Left ventricle myocardium inferior (tissue), 1 donor: ENCODE data around the gene ALG2. TPM values are rescaled to one million over a fixed set of nuclear protein-coding genes. Genes with fewer than 3 reads are reported as not detected.
"Not testable (repeated sequence)": the region's sequence is repeated elsewhere in the genome, so short reads cannot be mapped to it uniquely, and the experiment has no call there.

Source experiments
- DNase-seq: peaks from one replicate; pipeline ENCODE4 v3.0.0-alpha.2; 2020
- H3K27ac ChIP-seq: fragments of 200-600 bp; replicated peaks from 2 replicates; pipeline ENCODE4 v1.8.0; 2021
- H3K27me3 ChIP-seq: fragments of 200-600 bp; 2 replicates; pipeline ENCODE4 v1.8.0; 2021; ENCODE audit warnings: low read depth
- H3K36me3 ChIP-seq: fragments of 200-600 bp; 2 replicates; pipeline ENCODE4 v1.8.0; 2021
- H3K4me1 ChIP-seq: fragments of 200-600 bp; 2 replicates; pipeline ENCODE4 v1.8.0; 2021
- H3K4me3 ChIP-seq: fragments of 200-600 bp; 2 replicates; pipeline ENCODE4 v1.8.0; 2021; ENCODE audit warnings: mild to moderate bottlenecking, moderate library complexity
- H3K9me3 ChIP-seq: fragments of 200-600 bp; replicated peaks from 2 replicates; pipeline ENCODE4 v1.8.0; 2021
- CTCF ChIP-seq: fragments of 200-600 bp; IDR thresholded peaks from 2 replicates; pipeline ENCODE4 v1.8.0; 2021; ENCODE audit warnings: antibody characterized with exemption, mild to moderate bottlenecking, borderline replicate concordance
- intact Hi-C: fragments of 100-400 bp; cut with micrococcal nuclease; formaldehyde crosslinking; loops from one replicate; pipeline ENCODE4 v1.11.0; 2022
- total RNA-seq: library from RNA; stranded (reverse); fragmentation: NEBNext Ultra II Directional; extraction: Animal tissue kit (Norgen Biotek cat#: 25700); gene quantifications from one replicate; pipeline ENCODE4 v1.2.1, GENCODE V29; 2021
- donor health status: DM: no; HTN: yes; CAD: no; lungs with severe emphysema.

The ALG2 gene
- total RNA-seq, 1 donor from 2014 or later: 14.8 TPM

GRCh38 chr9:99244344-99245260 lies 22.9 kb upstream of the ALG2 start:
- Histone ChIP-seq H3K36me3 (peaks cover 11% of the 10 kb centered on the region), H3K9me3 (no peaks in the 10 kb centered on the region), H3K4me1 (peaks cover 16% of the 10 kb centered on the region), H3K27me3 (no peaks in the 10 kb centered on the region), H3K27ac (no peak overlapping the region), H3K4me3 (no peak overlapping the region)
- intact Hi-C loops: no loop called here
- no peak for DNase-seq
- TF ChIP-seq CTCF: no peak

- H3K27ac ChIP-seq: no peak overlapping the region
- peak; percentile 26 for TF ChIP-seq CTCF
Measured at GRCh38 chr9:99241106-99241505, 19.4 kb upstream of the ALG2 start.

GRCh38 chr9:99239341-99240060 lies 17.8 kb upstream of the ALG2 start:
- TF ChIP-seq CTCF: no peak
- H3K4me1 ChIP-seq: peaks cover 40% of the 10 kb centered on the region
- DNase-seq: no peak
- intact Hi-C loops: no loop called here
- no peak overlapping the region for H3K4me3 ChIP-seq
- H3K36me3 ChIP-seq: peaks cover 11% of the 10 kb centered on the region
- no peaks in the 10 kb centered on the region for H3K27me3 ChIP-seq
- no peaks in the 10 kb centered on the region for H3K9me3 ChIP-seq
- no peak overlapping the region for H3K27ac ChIP-seq

More at GRCh38 chr9:99241106-99241505, 19.4 kb upstream of the ALG2 start:
- no peaks in the 10 kb centered on the region for H3K9me3 ChIP-seq
- intact Hi-C loops: no loop called here
- peaks cover 11% of the 10 kb centered on the region for H3K36me3 ChIP-seq
- no peaks in the 10 kb centered on the region for H3K27me3 ChIP-seq
- no peak for DNase-seq
- H3K4me1 ChIP-seq: peaks cover 30% of the 10 kb centered on the region
- no peak overlapping the region for H3K4me3 ChIP-seq

GRCh38 chr9:99238331-99238730 lies 16.6 kb upstream of the ALG2 start:
- Histone ChIP-seq H3K36me3 (peaks cover 11% of the 10 kb centered on the region), H3K9me3 (no peaks in the 10 kb centered on the region), H3K4me1 (peaks cover 45% of the 10 kb centered on the region), H3K4me3 (no peak overlapping the region), H3K27ac (no peak overlapping the region), H3K27me3 (no peaks in the 10 kb centered on the region)
- no peak for TF ChIP-seq CTCF
- intact Hi-C loops: no loop called here
- no peak for DNase-seq

GRCh38 chr9:99237849-99238248 lies 16.1 kb upstream of the ALG2 start:
- H3K9me3 ChIP-seq, H3K27me3 ChIP-seq, DNase-seq, H3K27ac ChIP-seq, H3K4me3 ChIP-seq, intact Hi-C loops: not testable (repeated sequence)
- H3K36me3 ChIP-seq: peaks cover 11% of the 10 kb centered on the region
- H3K4me1 ChIP-seq: peaks cover 45% of the 10 kb centered on the region
